ENCODE data around the gene OR8K1.

OR8K1 gene

DNA sequence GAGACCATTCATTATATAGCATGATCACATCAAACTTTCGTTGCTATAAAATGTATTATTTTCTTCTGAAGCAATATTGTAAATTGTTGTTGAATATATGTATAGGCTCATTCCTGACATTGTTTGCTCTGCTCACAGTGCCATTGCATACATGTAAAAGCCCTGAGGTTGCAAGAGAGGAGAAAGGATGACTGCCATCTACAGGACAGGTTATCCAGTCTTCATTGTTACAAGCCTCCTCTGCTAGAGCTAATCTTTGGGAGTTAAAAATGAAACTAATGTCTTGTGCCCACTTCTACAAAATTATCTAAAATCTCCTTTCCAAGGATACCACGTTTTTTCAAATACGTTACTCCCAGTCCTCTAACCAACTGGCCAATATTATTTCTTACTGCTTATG lies 50.2 kb downstream of the OR8K1 start:
- no peak overlapping the region for H3K27ac ChIP-seq (ENCODE audit: low read depth, low read length, severe bottlenecking)

More for the DNA sequence above, 50.2 kb downstream of the OR8K1 start:
- 54 to 84% methylated on average over 2 of the region's 3 CpGs for WGBS, 2 experiments (ENCODE audit: insufficient coverage in 2 of 2)
- no peak overlapping the region for H3K4me3 ChIP-seq (ENCODE audit: extremely low read depth, insufficient read depth, low read length, poor library complexity, severe bottlenecking)
- no peaks in the 10 kb centered on the region for H3K9me3 ChIP-seq (ENCODE audit: control insufficient read depth, low read length)
- H3K4me1 ChIP-seq (ENCODE audit: control insufficient read depth, insufficient read depth, low read length, poor library complexity, severe bottlenecking): no peaks in the 10 kb centered on the region
- no peaks in the 10 kb centered on the region for H3K36me3 ChIP-seq (ENCODE audit: control insufficient read depth, insufficient read depth, low read length)

All from mesodermal cell (in vitro differentiated cells).